CD14-positive monocyte (primary cell): ENCODE results near the gene LIG4. TPM values are rescaled to one million over a fixed set of nuclear protein-coding genes. Genes with fewer than 3 reads are reported as not detected.

ENCODE experiments used
- DNase-seq, 3 donors: peaks; one replicate each; pipeline ENCODE4 v3.0.0-alpha.2; 2011 to 2022
- H2AFZ ChIP-seq: 2 replicates; pipeline ENCODE4 v1.6.0; 2012; ENCODE audit warnings: mild to moderate bottlenecking, low read depth, low read length, inconsistent platforms; ENCODE audit not compliant: insufficient read depth, poor library complexity, severe bottlenecking
- H3K27ac ChIP-seq, 2 donors: 1 replicate in 1 of 2; 2 replicates in 1 of 2; pipeline ENCODE4 v1.5.1; 2012 to 2013; ENCODE audit warnings: low read length in 2 of 2, control low read depth in 1 of 2, inconsistent platforms in 1 of 2, low read depth in 1 of 2, mild to moderate bottlenecking in 1 of 2
- H3K27me3 ChIP-seq, 2 donors: one replicate each; pipeline versions ENCODE4 v1.6.0 to v1.6.1; 2011 to 2013; ENCODE audit warnings: low read length in 2 of 2; ENCODE audit not compliant: control insufficient read depth in 2 of 2, insufficient read depth in 2 of 2
- H3K36me3 ChIP-seq, 2 donors: replicated peaks in 1 of 2; 1 replicate in 1 of 2; 2 replicates in 1 of 2; pipeline versions ENCODE4 v1.5.1 to v1.6.1; 2012 to 2013; ENCODE audit warnings: low read length in 2 of 2, control low read depth in 1 of 2, inconsistent platforms in 1 of 2, mild to moderate bottlenecking in 1 of 2; ENCODE audit not compliant: insufficient read depth in 2 of 2, control insufficient read depth in 1 of 2
- H3K4me1 ChIP-seq, 2 donors: 1 replicate in 1 of 2; 2 replicates in 1 of 2; pipeline versions ENCODE4 v1.5.1 to v1.6.1; 2012 to 2013; ENCODE audit warnings: low read length in 2 of 2, control low read depth in 1 of 2, inconsistent platforms in 1 of 2, mild to moderate bottlenecking in 1 of 2, moderate library complexity in 1 of 2; ENCODE audit not compliant: insufficient read depth in 2 of 2, control insufficient read depth in 1 of 2
- H3K4me2 ChIP-seq: replicated peaks from 2 replicates; pipeline ENCODE3; 2012; ENCODE audit warnings: low read length, moderate library complexity, mild to moderate bottlenecking; ENCODE audit not compliant: poor library complexity, severe bottlenecking; ENCODE audit errors: extremely low read depth
- H3K4me3 ChIP-seq, 3 experiments: fragments of 200-600 bp in 1 of 3; sonication (generic) in 1 of 3; replicated peaks in 1 of 3; 1 replicate in 2 of 3; 2 replicates in 1 of 3; pipeline ENCODE4 v1.5.1; 2011 to 2013; ENCODE audit warnings: low read length in 3 of 3, mild to moderate bottlenecking in 3 of 3, control low read depth in 2 of 3, low read depth in 2 of 3, inconsistent platforms in 1 of 3, moderate library complexity in 1 of 3
- H3K79me2 ChIP-seq: 2 replicates; pipeline ENCODE4 v1.6.0; 2012; ENCODE audit warnings: mild to moderate bottlenecking, control low read depth, inconsistent platforms, low read length, moderate library complexity; ENCODE audit not compliant: insufficient read depth
- H3K9ac ChIP-seq: 2 replicates; pipeline ENCODE4 v1.6.0; 2017; ENCODE audit warnings: low read length, mild to moderate bottlenecking; ENCODE audit not compliant: insufficient read depth, poor library complexity, severe bottlenecking
- H3K9me3 ChIP-seq, 2 donors: replicated peaks in 1 of 2; 1 replicate in 1 of 2; 2 replicates in 1 of 2; pipeline versions ENCODE4 v1.5.1 to v1.6.1; 2012 to 2013; ENCODE audit warnings: low read length in 2 of 2, control low read depth in 1 of 2; ENCODE audit not compliant: control insufficient read depth in 1 of 2, insufficient read depth in 1 of 2
- H4K20me1 ChIP-seq: 2 replicates; pipeline ENCODE4 v1.6.0; 2012; ENCODE audit warnings: mild to moderate bottlenecking, low read length, control low read depth, moderate library complexity; ENCODE audit not compliant: insufficient read depth
- H3K27ac Mint-ChIP-seq, 7 donors: one replicate each; pipeline ENCODE4 v1.8.0; 2020; ENCODE audit warnings: mild to moderate bottlenecking in 7 of 7, mixed read lengths in 7 of 7, moderate library complexity in 6 of 7, inconsistent platforms in 2 of 7
- H3K27me3 Mint-ChIP-seq, 3 donors: one replicate each; pipeline ENCODE4 v1.8.0; 2021 to 2022; ENCODE audit warnings: low read depth in 3 of 3, mild to moderate bottlenecking in 3 of 3, mixed read lengths in 3 of 3, moderate library complexity in 3 of 3, inconsistent platforms in 1 of 3
- H3K36me3 Mint-ChIP-seq, 2 donors: one replicate each; pipeline ENCODE4 v1.8.0; 2020; ENCODE audit warnings: mixed read lengths in 2 of 2, inconsistent platforms in 1 of 2, mild to moderate bottlenecking in 1 of 2
- H3K4me1 Mint-ChIP-seq: one replicate; pipeline ENCODE4 v1.8.0; 2020; ENCODE audit warnings: mild to moderate bottlenecking, mixed read lengths
- H3K4me3 Mint-ChIP-seq, 2 donors: one replicate each; pipeline ENCODE4 v1.8.0; 2020; ENCODE audit warnings: mild to moderate bottlenecking in 2 of 2, mixed read lengths in 2 of 2, moderate library complexity in 1 of 2
- H3K9me3 Mint-ChIP-seq, 7 donors: one replicate each; pipeline ENCODE4 v1.8.0; 2020 to 2022; ENCODE audit warnings: mixed read lengths in 7 of 7, mild to moderate bottlenecking in 6 of 7, moderate library complexity in 6 of 7, inconsistent platforms in 2 of 7
- WGBS: methylation state at CpG from one replicate; pipeline ENCODE4 v1.1.5; 2013; ENCODE audit warnings: missing lambda C conversion rate; ENCODE audit not compliant: insufficient coverage; 5-methylcytosine and 5-hydroxymethylcytosine counted together
- intact Hi-C, 2 donors: fragments of 100-400 bp; cut with micrococcal nuclease; formaldehyde crosslinking; loops; one replicate each; pipeline versions ENCODE4 v1.15.0 to v1.15.1; 2023
- polyA plus RNA-seq, 3 donors: library from polyadenylated mRNA; depleted of rRNA in 1 of 3; unstranded in 2 of 3; stranded (reverse) in 1 of 3; fragments of 300-500 nt in 2 of 3; fragments of >200 nt in 1 of 3; fragmentation: Illumina TruSeq in 2 of 3; gene quantifications; 1 replicate in 2 of 3; 2 replicates in 1 of 3; pipeline ENCODE4 v1.2.3, GENCODE V29; 2012 to 2021
- TF ChIP-seq, protein P1 (sequence below): fragments of 200-600 bp; IDR thresholded peaks from one replicate; pipeline ENCODE4 v1.8.0; 2022; ENCODE audit warnings: antibody characterized with exemption, mild to moderate bottlenecking

The LIG4 gene
- polyA plus RNA-seq, 3 donors: 3.7 to 6.2 (median 5.2) TPM

GRCh38 chr13:108176685-108177274 lies 38.6 kb downstream of the LIG4 start:
- Mint-ChIP-seq H3K27ac (no peak overlapping the region), H3K4me1 (no peaks in the 10 kb centered on the region), H3K27me3 (no peaks in the 10 kb centered on the region), H3K9me3 (peaks cover 3 to 19% (median 9%) of the 10 kb centered on the region in 7 donors), H3K36me3 (no peaks in the 10 kb centered on the region), H3K4me3 (no peak overlapping the region)
- Histone ChIP-seq H3K4me1 (no peaks in the 10 kb centered on the region), H2AFZ (no peak overlapping the region), H4K20me1 (no peaks in the 10 kb centered on the region), H3K79me2 (no peaks in the 10 kb centered on the region), H3K27me3 (no peaks in the 10 kb centered on the region), H3K9me3 (peaks cover 0 to 5% of the 10 kb centered on the region in 2 donors), H3K9ac (no peak overlapping the region), H3K27ac (no peak overlapping the region), H3K4me3 (no peak overlapping the region), H3K4me2 (no peak overlapping the region), H3K36me3 (no peaks in the 10 kb centered on the region)
- DNase-seq: peak in 2 of 3 donors; percentile 1 to 2
- TF ChIP-seq, protein P1, sequence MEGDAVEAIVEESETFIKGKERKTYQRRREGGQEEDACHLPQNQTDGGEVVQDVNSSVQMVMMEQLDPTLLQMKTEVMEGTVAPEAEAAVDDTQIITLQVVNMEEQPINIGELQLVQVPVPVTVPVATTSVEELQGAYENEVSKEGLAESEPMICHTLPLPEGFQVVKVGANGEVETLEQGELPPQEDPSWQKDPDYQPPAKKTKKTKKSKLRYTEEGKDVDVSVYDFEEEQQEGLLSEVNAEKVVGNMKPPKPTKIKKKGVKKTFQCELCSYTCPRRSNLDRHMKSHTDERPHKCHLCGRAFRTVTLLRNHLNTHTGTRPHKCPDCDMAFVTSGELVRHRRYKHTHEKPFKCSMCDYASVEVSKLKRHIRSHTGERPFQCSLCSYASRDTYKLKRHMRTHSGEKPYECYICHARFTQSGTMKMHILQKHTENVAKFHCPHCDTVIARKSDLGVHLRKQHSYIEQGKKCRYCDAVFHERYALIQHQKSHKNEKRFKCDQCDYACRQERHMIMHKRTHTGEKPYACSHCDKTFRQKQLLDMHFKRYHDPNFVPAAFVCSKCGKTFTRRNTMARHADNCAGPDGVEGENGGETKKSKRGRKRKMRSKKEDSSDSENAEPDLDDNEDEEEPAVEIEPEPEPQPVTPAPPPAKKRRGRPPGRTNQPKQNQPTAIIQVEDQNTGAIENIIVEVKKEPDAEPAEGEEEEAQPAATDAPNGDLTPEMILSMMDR: peak; percentile 70
- no CpG with 5 or more reads among the region's 8 CpGs for WGBS
- intact Hi-C loops: no loop called here

DNA sequence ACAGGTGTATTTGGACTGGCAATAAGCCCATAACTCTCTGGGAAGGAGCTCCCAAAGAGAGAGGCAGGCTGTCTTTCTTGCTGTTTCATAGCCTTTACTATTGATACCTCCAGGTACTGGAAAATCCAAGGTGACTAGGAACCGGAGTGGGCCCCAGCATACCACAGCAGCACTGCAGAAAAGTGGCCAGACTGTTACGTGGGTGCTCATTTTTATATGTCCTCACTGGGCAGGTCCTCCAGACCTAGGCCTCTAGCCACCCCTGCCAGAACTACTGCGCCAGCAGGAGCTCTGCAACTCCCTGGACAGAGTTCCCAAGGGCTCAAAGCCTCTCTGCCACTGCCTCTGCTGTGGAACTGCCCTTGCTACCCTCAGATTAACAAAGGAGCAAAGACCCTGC lies 46.4 kb downstream of the LIG4 start:
- no peaks in the 10 kb centered on the region for H3K27me3 ChIP-seq
- no peaks in the 10 kb centered on the region for H3K79me2 ChIP-seq
- H3K9ac ChIP-seq: no peak overlapping the region
- H3K36me3 Mint-ChIP-seq: no peaks in the 10 kb centered on the region
- H3K27me3 Mint-ChIP-seq: peaks cover 0 to 2% (median 0%) of the 10 kb centered on the region in 3 donors
- no peak overlapping the region for H3K4me2 ChIP-seq
- H3K27ac Mint-ChIP-seq: no peak overlapping the region
- H3K4me1 ChIP-seq: no peaks in the 10 kb centered on the region
- H3K27ac ChIP-seq: no peak overlapping the region
- WGBS: 88% methylated on average over 3 of the region's 3 CpGs
- TF ChIP-seq, protein P1: no peak
- H2AFZ ChIP-seq: no peak overlapping the region
- H3K36me3 ChIP-seq: no peaks in the 10 kb centered on the region
- DNase-seq: no peak
- H3K9me3 ChIP-seq: peaks cover 0 to 12% of the 10 kb centered on the region in 2 donors
- H4K20me1 ChIP-seq: no peaks in the 10 kb centered on the region
- H3K9me3 Mint-ChIP-seq: peaks cover 6 to 33% (median 18%) of the 10 kb centered on the region in 7 donors
- no peaks in the 10 kb centered on the region for H3K4me1 Mint-ChIP-seq
- no peak overlapping the region for H3K4me3 ChIP-seq
- intact Hi-C loops: no loop called here
- H3K4me3 Mint-ChIP-seq: no peak overlapping the region
